HepG2 (cell line): ENCODE data around the gene C17orf75. TPM values are rescaled to one million over a fixed set of nuclear protein-coding genes. Genes with fewer than 3 reads are reported as not detected.

Source experiments
- CBFB ChIP-seq: sonication (generic); formaldehyde crosslinking; IDR thresholded peaks from 2 replicates; pipeline ENCODE4 v1.4.0; 2020; ENCODE audit warnings: missing genetic modification reagents
- CERS6 ChIP-seq: sonication (generic); formaldehyde crosslinking; IDR thresholded peaks from 2 replicates; pipeline ENCODE4 v1.5.0; 2020; ENCODE audit warnings: missing genetic modification reagents
- ELF4 ChIP-seq: sonication (generic); formaldehyde crosslinking; IDR thresholded peaks from 2 replicates; pipeline ENCODE4 v1.5.0; 2020; ENCODE audit warnings: missing genetic modification reagents, mild to moderate bottlenecking, moderate library complexity, borderline replicate concordance
- HMG20A ChIP-seq: IDR thresholded peaks from 2 replicates; pipeline ENCODE4 v1.6.1; 2016; ENCODE audit warnings: borderline replicate concordance
- JARID2 ChIP-seq: sonication (generic); formaldehyde crosslinking; IDR thresholded peaks from 2 replicates; pipeline ENCODE4 v1.8.1; 2023; ENCODE audit warnings: missing genetic modification reagents, inconsistent platforms; ENCODE audit not compliant: insufficient replicate concordance
- KAT7 ChIP-seq: IDR thresholded peaks from 2 replicates; pipeline ENCODE4 v1.6.1; 2018; ENCODE audit warnings: borderline replicate concordance, missing compliant biosample characterization
- KMT2A ChIP-seq: sonication (generic); formaldehyde crosslinking; IDR thresholded peaks from 2 replicates; pipeline ENCODE4 v1.4.0; 2020; ENCODE audit warnings: missing genetic modification reagents
- KMT2B ChIP-seq: IDR thresholded peaks from 2 replicates; pipeline ENCODE4 v1.6.1; 2016; ENCODE audit warnings: missing genetic modification reagents, missing compliant biosample characterization
- NCOA5 ChIP-seq: sonication (generic); formaldehyde crosslinking; IDR thresholded peaks from 2 replicates; pipeline ENCODE4 v1.4.0; 2020; ENCODE audit warnings: missing genetic modification reagents
- TBL1XR1 ChIP-seq: fragments of 150-350 bp; IDR thresholded peaks from 2 replicates; pipeline ENCODE4 v1.6.1; 2014; ENCODE audit warnings: borderline replicate concordance, low read length; ENCODE audit not compliant: partially characterized antibody
- ZNF260 ChIP-seq: sonication (generic); formaldehyde crosslinking; IDR thresholded peaks from 2 replicates; pipeline ENCODE4 v1.4.0; 2020; ENCODE audit warnings: missing genetic modification reagents, low read depth, mild to moderate bottlenecking, borderline replicate concordance
- ZNF550 ChIP-seq: sonication (generic); formaldehyde crosslinking; IDR thresholded peaks from 2 replicates; pipeline ENCODE4 v1.4.0; 2020; ENCODE audit warnings: mild to moderate bottlenecking, missing genetic modification reagents, borderline replicate concordance
- ZNF557 ChIP-seq: sonication (generic); formaldehyde crosslinking; IDR thresholded peaks from 2 replicates; pipeline ENCODE4 v1.4.0; 2020; ENCODE audit warnings: missing genetic modification reagents
- ZNF883 ChIP-seq: sonication (generic); formaldehyde crosslinking; IDR thresholded peaks from 2 replicates; pipeline ENCODE4 v1.5.1; 2020; ENCODE audit warnings: mild to moderate bottlenecking, missing genetic modification reagents; ENCODE audit errors: not compliant biosample characterization
- ZXDC ChIP-seq: sonication (generic); formaldehyde crosslinking; IDR thresholded peaks from 2 replicates; pipeline ENCODE4 v1.5.0; 2020; ENCODE audit warnings: mild to moderate bottlenecking, missing genetic modification reagents
- polyA plus RNA-seq, 8 experiments: library from polyadenylated mRNA; depleted of rRNA in 3 of 8; stranded (reverse) in 7 of 8; unstranded in 1 of 8; fragments of >200 nt; fragmentation: Illumina TruSeq in 4 of 8; extraction: Trizol in 4 of 8; gene quantifications; 2 replicates each; pipeline versions ENCODE4 v1.2.1 to v1.2.3, GENCODE V29; 2011 to 2016; ENCODE audit warnings: low read depth in 4 of 8, missing spikeins in 1 of 8, mixed read lengths in 1 of 8; ENCODE audit not compliant: insufficient read depth in 1 of 8
- total RNA-seq, 5 experiments: library from RNA; depleted of rRNA; stranded (reverse); fragments of >200 nt; fragmentation: Illumina TruSeq; extraction: Trizol; gene quantifications; 2 replicates each; pipeline ENCODE4 v1.2.3, GENCODE V29; 2016; ENCODE audit warnings: low read depth in 1 of 5
- TF ChIP-seq, protein P1 (sequence below), 2 experiments: IDR thresholded peaks; 2 replicates each; pipeline ENCODE4 v1.6.1; 2011 to 2012; ENCODE audit warnings: low read length in 2 of 2, borderline replicate concordance in 1 of 2, low read depth in 1 of 2, mild to moderate bottlenecking in 1 of 2, moderate library complexity in 1 of 2
- TF ChIP-seq, protein P2 (sequence below): sonication (generic); formaldehyde crosslinking; conservative IDR thresholded peaks from 2 replicates; pipeline ENCODE4 v1.5.0; 2020; ENCODE audit warnings: missing genetic modification reagents
- TF ChIP-seq, protein P3 (sequence below): IDR thresholded peaks from 2 replicates; pipeline ENCODE4 v1.6.1; 2016; ENCODE audit warnings: mild to moderate bottlenecking

Gene C17orf75
- total and polyA plus RNA-seq, 2 of the 13 experiments (the other 11 are each of a cell fraction or from before 2014, with no cell fraction given), result 16.2 to 33.0 TPM

- TF ChIP-seq, protein P1, sequence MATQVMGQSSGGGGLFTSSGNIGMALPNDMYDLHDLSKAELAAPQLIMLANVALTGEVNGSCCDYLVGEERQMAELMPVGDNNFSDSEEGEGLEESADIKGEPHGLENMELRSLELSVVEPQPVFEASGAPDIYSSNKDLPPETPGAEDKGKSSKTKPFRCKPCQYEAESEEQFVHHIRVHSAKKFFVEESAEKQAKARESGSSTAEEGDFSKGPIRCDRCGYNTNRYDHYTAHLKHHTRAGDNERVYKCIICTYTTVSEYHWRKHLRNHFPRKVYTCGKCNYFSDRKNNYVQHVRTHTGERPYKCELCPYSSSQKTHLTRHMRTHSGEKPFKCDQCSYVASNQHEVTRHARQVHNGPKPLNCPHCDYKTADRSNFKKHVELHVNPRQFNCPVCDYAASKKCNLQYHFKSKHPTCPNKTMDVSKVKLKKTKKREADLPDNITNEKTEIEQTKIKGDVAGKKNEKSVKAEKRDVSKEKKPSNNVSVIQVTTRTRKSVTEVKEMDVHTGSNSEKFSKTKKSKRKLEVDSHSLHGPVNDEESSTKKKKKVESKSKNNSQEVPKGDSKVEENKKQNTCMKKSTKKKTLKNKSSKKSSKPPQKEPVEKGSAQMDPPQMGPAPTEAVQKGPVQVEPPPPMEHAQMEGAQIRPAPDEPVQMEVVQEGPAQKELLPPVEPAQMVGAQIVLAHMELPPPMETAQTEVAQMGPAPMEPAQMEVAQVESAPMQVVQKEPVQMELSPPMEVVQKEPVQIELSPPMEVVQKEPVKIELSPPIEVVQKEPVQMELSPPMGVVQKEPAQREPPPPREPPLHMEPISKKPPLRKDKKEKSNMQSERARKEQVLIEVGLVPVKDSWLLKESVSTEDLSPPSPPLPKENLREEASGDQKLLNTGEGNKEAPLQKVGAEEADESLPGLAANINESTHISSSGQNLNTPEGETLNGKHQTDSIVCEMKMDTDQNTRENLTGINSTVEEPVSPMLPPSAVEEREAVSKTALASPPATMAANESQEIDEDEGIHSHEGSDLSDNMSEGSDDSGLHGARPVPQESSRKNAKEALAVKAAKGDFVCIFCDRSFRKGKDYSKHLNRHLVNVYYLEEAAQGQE (IDR thresholded peaks at IDR 0.05; ENCODE audit: borderline replicate concordance in 1 of 2, low read depth in 1 of 2, low read length in 2 of 2), result 0 out of 4 replicates have a peak, but pooled peaks of 1 of the 2 experiments have one; percentile 21
- no peak for TF ChIP-seq CERS6
- no peak for TF ChIP-seq ZXDC
- no peak for TF ChIP-seq KMT2A (CRISPR knock-in tag)
- TF ChIP-seq ELF4 (CRISPR knock-in tag), result no peak
- TF ChIP-seq ZNF550 (CRISPR knock-in tag), result 0 out of 2 replicates have a peak, but pooled peaks have one; percentile 62
- TF ChIP-seq NCOA5, result no peak
- no peak for TF ChIP-seq ZNF557 (CRISPR knock-in tag)
- TF ChIP-seq, protein P2, sequence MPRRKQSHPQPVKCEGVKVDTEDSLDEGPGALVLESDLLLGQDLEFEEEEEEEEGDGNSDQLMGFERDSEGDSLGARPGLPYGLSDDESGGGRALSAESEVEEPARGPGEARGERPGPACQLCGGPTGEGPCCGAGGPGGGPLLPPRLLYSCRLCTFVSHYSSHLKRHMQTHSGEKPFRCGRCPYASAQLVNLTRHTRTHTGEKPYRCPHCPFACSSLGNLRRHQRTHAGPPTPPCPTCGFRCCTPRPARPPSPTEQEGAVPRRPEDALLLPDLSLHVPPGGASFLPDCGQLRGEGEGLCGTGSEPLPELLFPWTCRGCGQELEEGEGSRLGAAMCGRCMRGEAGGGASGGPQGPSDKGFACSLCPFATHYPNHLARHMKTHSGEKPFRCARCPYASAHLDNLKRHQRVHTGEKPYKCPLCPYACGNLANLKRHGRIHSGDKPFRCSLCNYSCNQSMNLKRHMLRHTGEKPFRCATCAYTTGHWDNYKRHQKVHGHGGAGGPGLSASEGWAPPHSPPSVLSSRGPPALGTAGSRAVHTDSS, result no peak
- peak; percentile 82 for TF ChIP-seq HMG20A (CRISPR knock-in tag)
- TF ChIP-seq KMT2B (CRISPR knock-in tag), result no peak
- TF ChIP-seq CBFB (CRISPR knock-in tag), result peak; percentile 56; the same call in 1 of the 2 replicates
- no peak for TF ChIP-seq ZNF260 (CRISPR knock-in tag)
- no peak for TF ChIP-seq KAT7 (CRISPR knock-in tag)
- TF ChIP-seq JARID2 (CRISPR knock-in tag), result no peak
- peak; percentile 61 for TF ChIP-seq TBL1XR1
- peak; percentile 51 for TF ChIP-seq ZNF883 (CRISPR knock-in tag)
- TF ChIP-seq, protein P3, sequence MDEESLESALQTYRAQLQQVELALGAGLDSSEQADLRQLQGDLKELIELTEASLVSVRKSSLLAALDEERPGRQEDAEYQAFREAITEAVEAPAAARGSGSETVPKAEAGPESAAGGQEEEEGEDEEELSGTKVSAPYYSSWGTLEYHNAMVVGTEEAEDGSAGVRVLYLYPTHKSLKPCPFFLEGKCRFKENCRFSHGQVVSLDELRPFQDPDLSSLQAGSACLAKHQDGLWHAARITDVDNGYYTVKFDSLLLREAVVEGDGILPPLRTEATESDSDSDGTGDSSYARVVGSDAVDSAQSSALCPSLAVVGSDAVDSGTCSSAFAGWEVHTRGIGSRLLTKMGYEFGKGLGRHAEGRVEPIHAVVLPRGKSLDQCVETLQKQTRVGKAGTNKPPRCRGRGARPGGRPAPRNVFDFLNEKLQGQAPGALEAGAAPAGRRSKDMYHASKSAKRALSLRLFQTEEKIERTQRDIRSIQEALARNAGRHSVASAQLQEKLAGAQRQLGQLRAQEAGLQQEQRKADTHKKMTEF (CRISPR knock-in tag), result 0 out of 2 replicates have a peak, but pooled peaks have one; percentile 21
Measured at GRCh38 chr17:32302860-32303649, 38.9 kb downstream of the C17orf75 start (continued).
